ENCODE results near the gene RNF224.

Gene RNF224

DNA sequence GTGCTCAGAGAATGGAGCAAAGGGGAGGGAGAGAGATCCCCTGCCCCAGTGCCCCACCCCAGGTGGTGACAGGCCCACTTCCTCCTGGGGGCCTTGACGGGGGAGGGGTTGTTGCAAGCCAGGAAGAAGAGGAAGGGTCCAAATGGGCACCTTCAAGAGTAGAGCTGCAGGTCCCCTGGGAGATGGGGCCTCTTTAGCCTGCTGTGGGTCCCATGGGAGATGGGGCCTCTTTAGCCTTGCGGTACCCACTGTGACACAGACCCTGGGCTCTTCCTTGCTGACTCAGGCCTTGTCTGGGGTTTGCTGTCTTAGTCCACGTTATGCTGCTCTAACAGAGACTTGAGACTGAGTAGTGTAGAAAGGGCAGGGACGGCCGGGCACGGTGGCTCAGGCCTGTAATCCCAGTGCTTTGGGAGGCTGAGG is 40.6 kb downstream of the RNF224 start:
- DNase-seq (ENCODE audit: low spot score in 2 of 2) (no peak), ATAC-seq (replicated peaks; ENCODE audit: extremely low read depth, poor library complexity, severe bottlenecking) (no peak)
- Mint-ChIP-seq H3K27ac (ENCODE audit: low read depth) (no peak overlapping the region), H3K4me3 (no peak overlapping the region), H3K36me3 (ENCODE audit: insufficient read depth) (peaks cover 22% of the 10 kb centered on the region), H3K9me3 (no peaks in the 10 kb centered on the region), H3K27me3 (no peaks in the 10 kb centered on the region), H3K4me1 (peaks cover 6% of the 10 kb centered on the region)

DNA sequence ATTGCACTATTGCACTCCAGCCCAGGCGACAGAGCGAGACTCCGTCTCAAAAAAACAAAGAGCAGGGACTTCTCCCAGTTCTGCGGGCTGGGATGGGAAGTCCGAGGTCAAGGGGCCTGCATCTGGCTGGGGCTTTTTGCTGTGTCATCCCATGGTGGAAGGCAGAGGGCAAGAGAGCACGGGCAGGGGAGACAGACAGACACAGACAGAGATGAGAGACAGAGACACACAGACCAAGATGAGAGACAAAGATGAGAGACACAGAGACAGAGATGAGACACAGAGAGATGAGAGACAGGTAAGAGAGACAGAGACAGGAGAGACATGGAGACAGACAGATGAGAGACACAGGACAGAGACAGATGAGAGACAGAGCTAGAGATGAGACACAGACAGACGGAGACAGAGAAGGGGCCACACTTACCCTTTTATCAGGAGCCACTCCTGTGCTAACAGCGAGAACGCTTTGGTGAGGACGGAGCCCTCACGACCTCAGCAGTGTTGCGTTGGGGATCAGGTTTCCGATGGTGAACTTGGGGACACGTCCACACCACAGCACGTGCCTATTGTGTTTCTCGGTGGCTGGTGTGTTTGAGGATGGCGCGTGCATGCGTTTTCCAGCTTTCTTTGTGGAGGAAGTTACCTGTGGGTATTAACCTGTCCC is 41.4 kb downstream of the RNF224 start:
- no peak for DNase-seq (ENCODE audit: low spot score in 2 of 2)
- ATAC-seq (replicated peaks; ENCODE audit: extremely low read depth, poor library complexity, severe bottlenecking) = no peak
- H3K4me3 Mint-ChIP-seq = no peak overlapping the region
- H3K27me3 Mint-ChIP-seq = no peaks in the 10 kb centered on the region
- no peaks in the 10 kb centered on the region for H3K9me3 Mint-ChIP-seq
- peaks cover 6% of the 10 kb centered on the region for H3K4me1 Mint-ChIP-seq
- H3K27ac Mint-ChIP-seq (ENCODE audit: low read depth) = no peak overlapping the region
- peaks cover 22% of the 10 kb centered on the region for H3K36me3 Mint-ChIP-seq (ENCODE audit: insufficient read depth)

DNA sequence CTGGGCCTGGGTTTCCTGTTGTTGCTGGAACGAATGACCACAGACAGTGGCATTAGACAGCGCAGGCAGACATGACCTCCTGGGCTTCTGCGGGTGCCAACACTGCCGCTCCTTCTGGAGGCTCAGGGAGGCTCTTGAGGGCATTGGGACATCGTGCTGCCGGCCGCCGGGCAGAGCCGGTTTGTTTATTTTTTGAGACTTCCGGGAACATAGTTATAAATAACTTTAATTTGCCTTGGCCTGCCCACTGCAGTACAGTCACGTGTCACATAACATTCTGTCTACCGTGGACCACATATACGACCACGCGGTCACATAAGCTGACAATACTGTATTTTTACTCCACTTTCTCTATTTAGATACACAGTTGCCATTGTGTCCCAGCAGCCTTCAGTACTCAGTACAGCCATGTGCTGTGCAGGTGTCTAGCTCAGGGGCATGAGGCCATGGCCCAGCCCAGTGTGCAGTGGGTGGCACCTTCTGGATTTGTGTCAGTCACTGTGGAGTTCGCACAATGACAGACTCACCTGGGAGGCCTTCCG is 42.0 kb downstream of the RNF224 start:
- H3K9me3 Mint-ChIP-seq = no peaks in the 10 kb centered on the region
- ATAC-seq (replicated peaks; ENCODE audit: extremely low read depth, poor library complexity, severe bottlenecking) (no peak), DNase-seq (ENCODE audit: low spot score in 2 of 2) (no peak)
- no peak overlapping the region for H3K4me3 Mint-ChIP-seq
- peaks cover 18% of the 10 kb centered on the region for H3K36me3 Mint-ChIP-seq (ENCODE audit: insufficient read depth)
- no peaks in the 10 kb centered on the region for H3K27me3 Mint-ChIP-seq
- H3K4me1 Mint-ChIP-seq = peaks cover 7% of the 10 kb centered on the region
- no peak overlapping the region for H3K27ac Mint-ChIP-seq (ENCODE audit: low read depth)

DNA sequence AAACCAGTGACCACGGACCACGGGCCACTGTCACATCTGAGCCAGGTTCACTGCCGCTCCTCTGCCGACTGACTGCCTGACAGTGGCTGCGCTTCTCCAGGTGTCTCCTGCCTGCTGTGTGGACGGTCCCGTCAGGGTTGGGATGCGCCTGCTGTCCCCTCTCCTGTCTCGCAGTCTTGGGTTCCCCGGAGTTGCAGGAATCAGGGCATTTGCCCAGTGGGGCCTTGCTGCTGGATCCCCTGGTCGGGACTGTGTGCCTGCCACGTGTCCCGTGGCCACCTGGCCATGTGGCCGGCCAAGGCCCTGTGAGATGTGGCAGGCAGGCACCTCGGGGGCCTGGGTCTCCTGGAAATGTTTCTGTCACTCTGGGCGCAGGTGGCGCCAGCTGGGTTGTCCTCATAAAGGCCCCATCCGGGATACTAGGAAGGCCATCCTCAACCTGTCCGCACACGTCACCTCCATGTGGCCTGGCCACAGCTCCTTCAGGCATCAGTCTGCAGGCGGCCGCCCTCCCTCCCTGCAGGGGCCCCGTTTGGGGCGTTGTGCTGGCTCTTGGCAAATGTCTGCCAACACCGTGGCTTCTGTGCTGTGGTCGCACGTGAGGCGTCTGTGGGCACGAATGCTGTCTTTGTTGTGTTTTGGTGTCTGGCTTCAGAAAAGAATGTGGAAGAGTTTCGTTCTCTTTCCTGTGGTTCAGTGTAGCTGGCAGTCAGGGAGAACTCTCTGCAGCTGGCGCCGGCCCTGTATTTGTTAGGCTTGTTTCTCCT is 43.8 kb downstream of the RNF224 start:
- Mint-ChIP-seq H3K36me3 (ENCODE audit: insufficient read depth) (peaks cover 16% of the 10 kb centered on the region), H3K4me3 (no peak overlapping the region), H3K27me3 (no peaks in the 10 kb centered on the region), H3K27ac (ENCODE audit: low read depth) (no peak overlapping the region), H3K4me1 (peaks cover 19% of the 10 kb centered on the region), H3K9me3 (no peaks in the 10 kb centered on the region)
- ATAC-seq (replicated peaks; ENCODE audit: extremely low read depth, poor library complexity, severe bottlenecking) (peak; percentile 28), DNase-seq (ENCODE audit: low spot score in 2 of 2) (no peak)

DNA sequence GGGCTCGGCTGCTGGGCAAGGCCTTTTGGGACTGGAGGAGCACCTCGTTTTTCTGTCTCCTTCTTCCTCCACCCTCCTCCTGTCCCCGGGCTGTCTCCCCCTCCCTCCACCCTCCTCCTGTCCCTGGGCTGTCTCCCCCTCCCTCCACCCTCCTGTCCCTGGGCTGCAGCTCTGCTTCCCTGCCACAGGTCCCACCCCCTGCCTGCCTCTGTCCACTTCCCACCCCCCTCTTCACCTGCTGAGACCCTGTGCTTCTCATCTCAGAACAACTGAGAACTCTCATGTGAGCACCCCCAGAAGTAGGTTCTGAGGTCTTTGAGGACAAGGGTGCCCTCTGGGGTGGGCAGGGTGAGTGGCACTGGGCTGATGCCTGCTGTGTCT is 44.4 kb downstream of the RNF224 start:
- no peaks in the 10 kb centered on the region for H3K9me3 Mint-ChIP-seq
- no peak for DNase-seq (ENCODE audit: low spot score in 2 of 2)
- peaks cover 16% of the 10 kb centered on the region for H3K36me3 Mint-ChIP-seq (ENCODE audit: insufficient read depth)
- H3K27ac Mint-ChIP-seq (ENCODE audit: low read depth) = no peak overlapping the region
- H3K4me3 Mint-ChIP-seq = no peak overlapping the region
- ATAC-seq (replicated peaks; ENCODE audit: extremely low read depth, poor library complexity, severe bottlenecking) = no peak
- peaks cover 19% of the 10 kb centered on the region for H3K4me1 Mint-ChIP-seq
- H3K27me3 Mint-ChIP-seq = no peaks in the 10 kb centered on the region

DNA sequence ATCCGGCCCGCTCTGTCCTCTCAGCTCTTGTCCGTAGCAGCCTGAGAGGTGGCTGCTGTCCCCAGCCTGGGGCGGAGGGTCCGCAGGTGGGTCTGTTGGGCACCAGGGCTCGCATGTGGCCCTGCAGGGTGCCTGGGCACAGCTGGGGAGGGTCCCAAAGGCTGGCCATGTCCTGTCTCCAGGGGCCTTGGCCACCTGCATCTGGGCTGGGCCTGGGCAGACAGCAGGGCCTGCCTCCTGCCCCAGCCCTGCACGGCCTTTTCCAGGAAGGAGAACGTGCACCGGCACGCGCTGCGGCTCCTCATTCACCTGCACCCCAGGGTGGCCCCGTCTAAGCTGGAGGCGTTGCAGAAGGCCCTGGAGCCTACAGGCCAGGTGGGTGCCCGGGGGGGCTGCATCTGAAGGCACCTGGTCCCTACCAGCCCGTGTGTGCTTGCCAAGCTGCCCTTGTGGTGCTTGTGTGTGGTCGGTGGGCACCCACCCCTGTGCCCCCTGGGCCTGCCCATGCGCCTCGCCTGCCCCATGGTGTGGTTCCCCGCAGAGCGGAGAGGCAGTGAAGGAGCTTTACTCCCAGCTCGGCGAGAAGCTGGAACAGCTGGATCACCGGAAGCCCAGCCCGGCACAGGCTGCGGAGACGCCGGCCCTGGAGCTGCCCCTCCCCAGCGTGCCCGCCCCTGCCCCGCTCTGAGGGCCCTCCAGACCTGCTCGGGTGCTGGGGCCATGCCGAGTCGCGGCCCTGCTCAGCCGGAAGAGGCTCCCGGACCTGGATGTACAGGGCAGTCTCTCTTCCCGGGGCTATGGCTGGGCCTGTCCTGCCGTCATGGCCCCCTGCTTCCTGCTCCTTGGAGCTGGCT is 45.2 kb downstream of the RNF224 start:
- H3K27me3 Mint-ChIP-seq = no peaks in the 10 kb centered on the region
- no peak overlapping the region for H3K27ac Mint-ChIP-seq (ENCODE audit: low read depth)
- H3K36me3 Mint-ChIP-seq (ENCODE audit: insufficient read depth) = peaks cover 15% of the 10 kb centered on the region
- H3K9me3 Mint-ChIP-seq = no peaks in the 10 kb centered on the region
- peaks cover 22% of the 10 kb centered on the region for H3K4me1 Mint-ChIP-seq
- ATAC-seq (replicated peaks; ENCODE audit: extremely low read depth, poor library complexity, severe bottlenecking) (no peak), DNase-seq (ENCODE audit: low spot score in 2 of 2) (no peak)
- no peak overlapping the region for H3K4me3 Mint-ChIP-seq

DNA sequence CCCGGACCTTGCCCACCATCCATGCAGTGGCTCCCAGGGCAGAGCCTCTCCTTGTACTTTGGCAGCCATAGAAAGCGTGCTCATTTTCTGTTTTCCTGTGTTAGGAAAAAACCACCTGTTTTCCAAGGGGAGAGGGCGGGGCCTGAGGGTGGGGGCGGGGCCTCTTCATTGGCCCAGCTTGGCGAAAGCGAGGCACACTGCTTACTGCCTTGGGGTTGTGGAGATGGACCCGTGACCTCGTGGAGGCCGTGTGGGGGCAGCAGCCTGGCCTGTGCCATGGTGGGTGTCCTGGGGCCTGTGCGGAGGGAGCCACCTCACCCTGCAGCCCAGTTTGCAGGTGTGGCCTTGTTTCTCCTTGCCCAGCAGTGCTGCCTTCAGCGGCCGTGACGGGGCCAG is 45.8 kb downstream of the RNF224 start:
- Mint-ChIP-seq H3K27me3 (no peaks in the 10 kb centered on the region), H3K4me3 (no peak overlapping the region), H3K36me3 (ENCODE audit: insufficient read depth) (peaks cover 13% of the 10 kb centered on the region), H3K27ac (ENCODE audit: low read depth) (no peak overlapping the region), H3K9me3 (no peaks in the 10 kb centered on the region), H3K4me1 (peaks cover 25% of the 10 kb centered on the region)
- ATAC-seq (replicated peaks; ENCODE audit: extremely low read depth, poor library complexity, severe bottlenecking) (no peak), DNase-seq (ENCODE audit: low spot score in 2 of 2) (no peak)

DNA sequence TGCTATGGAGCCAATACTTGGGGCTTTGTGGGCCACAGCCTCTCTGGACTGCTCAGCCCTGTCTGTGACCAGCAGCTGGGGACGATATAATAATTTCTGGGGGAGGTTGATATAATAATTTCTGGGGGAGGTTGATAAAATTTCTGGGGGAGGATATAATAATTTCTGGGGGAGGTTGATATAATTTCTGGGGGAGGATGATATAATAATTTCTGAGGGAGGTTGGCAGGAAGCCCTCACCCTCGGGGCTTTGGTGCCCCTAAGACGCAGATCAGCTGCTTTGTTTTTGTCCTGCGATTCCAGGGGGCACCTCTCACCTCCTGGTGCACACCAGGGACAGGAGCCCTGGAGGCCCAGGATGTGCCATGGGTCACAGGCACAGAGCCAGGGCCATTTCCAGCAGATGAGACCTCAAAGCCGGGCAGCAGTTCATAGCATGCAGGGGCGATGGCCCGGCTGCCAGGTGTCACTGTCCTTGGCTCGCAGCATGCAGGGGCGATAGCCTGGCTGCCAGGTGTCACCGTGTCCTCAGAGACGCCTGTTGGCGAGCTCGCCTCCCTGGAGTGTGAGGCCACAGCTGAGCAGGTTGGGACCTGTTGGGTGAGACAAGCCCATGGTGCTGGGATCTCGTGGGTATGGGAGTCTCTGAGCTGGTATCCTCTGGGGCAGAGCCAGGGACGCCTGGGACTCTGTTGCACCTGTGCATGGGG is 46.5 kb downstream of the RNF224 start:
- ATAC-seq (replicated peaks; ENCODE audit: extremely low read depth, poor library complexity, severe bottlenecking) (no peak), DNase-seq (ENCODE audit: low spot score in 2 of 2) (no peak)
- Mint-ChIP-seq H3K9me3 (no peaks in the 10 kb centered on the region), H3K36me3 (ENCODE audit: insufficient read depth) (peaks cover 11% of the 10 kb centered on the region), H3K4me3 (no peak overlapping the region), H3K27ac (ENCODE audit: low read depth) (no peak overlapping the region), H3K4me1 (peaks cover 25% of the 10 kb centered on the region), H3K27me3 (no peaks in the 10 kb centered on the region)

DNA sequence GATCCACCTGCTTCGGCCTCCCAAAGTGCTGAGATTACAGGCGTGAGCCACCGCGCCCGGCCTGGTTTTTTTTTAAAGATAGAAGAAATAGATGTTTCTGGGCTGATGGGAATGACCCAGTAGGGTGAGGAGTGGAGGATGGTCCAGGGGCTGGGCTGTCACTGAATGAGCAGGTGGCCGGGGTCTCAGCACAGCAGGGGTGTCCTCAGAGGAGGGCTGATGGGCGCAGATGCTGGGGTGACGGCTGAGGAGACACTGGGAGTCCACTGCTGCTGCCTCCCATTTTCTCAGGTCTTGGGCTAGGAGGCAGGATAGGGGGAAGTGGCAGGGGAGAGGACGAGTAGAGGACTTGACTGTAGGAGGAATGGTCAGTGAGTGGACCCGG is 47.9 kb downstream of the RNF224 start:
- ATAC-seq (replicated peaks; ENCODE audit: extremely low read depth, poor library complexity, severe bottlenecking) (no peak), DNase-seq (ENCODE audit: low spot score in 2 of 2) (no peak)
- H3K27me3 Mint-ChIP-seq = no peaks in the 10 kb centered on the region
- H3K27ac Mint-ChIP-seq (ENCODE audit: low read depth) = peak overlapping the region; percentile 77
- peaks cover 25% of the 10 kb centered on the region for H3K4me1 Mint-ChIP-seq
- peak overlapping the region; percentile 5 for H3K4me3 Mint-ChIP-seq
- H3K36me3 Mint-ChIP-seq (ENCODE audit: insufficient read depth) = peaks cover 7% of the 10 kb centered on the region
- no peaks in the 10 kb centered on the region for H3K9me3 Mint-ChIP-seq

- Mint-ChIP-seq H3K27ac (ENCODE audit: low read depth) (peak overlapping the region; percentile 77), H3K27me3 (no peaks in the 10 kb centered on the region)
Measured at GRCh38 chr9:137275588-137276472, 48.5 kb downstream of the RNF224 start.

DNA sequence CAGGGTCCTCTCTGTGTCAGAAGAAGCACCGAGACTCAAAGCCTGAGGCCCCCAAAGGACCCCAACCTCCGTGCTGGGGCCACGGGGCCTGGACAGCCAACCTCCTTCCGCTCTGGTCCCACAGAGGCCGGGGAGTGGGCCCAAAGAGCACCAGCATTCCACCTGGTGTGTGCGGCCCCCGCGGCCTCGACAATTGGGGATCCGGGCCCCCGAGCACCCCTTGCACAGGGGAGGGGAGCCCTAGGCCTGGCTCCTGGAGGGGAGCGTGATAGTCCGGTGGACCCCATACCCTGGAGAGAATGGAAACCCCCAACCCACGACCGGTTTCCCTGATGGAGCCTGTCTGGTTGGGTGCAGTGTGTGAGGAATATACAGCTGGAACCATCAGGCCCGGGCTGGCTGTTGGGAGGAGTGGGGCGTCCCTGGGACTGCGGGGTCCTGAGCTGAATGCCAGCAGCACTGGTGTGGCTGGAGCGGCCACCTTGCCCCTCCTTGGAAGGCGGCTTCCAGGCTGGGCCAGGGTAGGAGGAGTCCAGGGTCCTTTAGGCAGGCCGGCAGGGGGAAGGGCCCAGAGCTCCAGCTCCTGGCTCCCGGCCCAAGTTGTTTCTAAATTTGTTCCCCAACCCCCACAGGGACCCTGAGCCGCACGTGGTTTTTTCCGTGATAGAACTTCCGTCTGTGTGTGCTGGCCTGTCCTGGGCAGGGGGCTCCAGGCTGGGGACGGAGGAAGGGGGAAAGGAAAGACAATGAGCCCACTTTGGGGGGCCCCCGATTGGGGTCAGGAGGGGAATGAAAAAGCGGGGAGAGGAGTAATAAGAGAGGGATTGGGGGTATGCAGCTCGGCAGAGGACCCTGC is 49.4 kb downstream of the RNF224 start:
- Mint-ChIP-seq H3K4me3 (peak overlapping the region; percentile 64), H3K9me3 (no peaks in the 10 kb centered on the region), H3K4me1 (peaks cover 19% of the 10 kb centered on the region), H3K27me3 (no peaks in the 10 kb centered on the region), H3K27ac (ENCODE audit: low read depth) (peak overlapping the region; percentile 35), H3K36me3 (ENCODE audit: insufficient read depth) (peaks cover 5% of the 10 kb centered on the region)
- ATAC-seq (replicated peaks; ENCODE audit: extremely low read depth, poor library complexity, severe bottlenecking) = no peak
- no peak for DNase-seq (ENCODE audit: low spot score in 2 of 2)

More at GRCh38 chr9:137275588-137276472, 48.5 kb downstream of the RNF224 start:
- peaks cover 7% of the 10 kb centered on the region for H3K36me3 Mint-ChIP-seq (ENCODE audit: insufficient read depth)
- H3K9me3 Mint-ChIP-seq = no peaks in the 10 kb centered on the region
- ATAC-seq (replicated peaks; ENCODE audit: extremely low read depth, poor library complexity, severe bottlenecking) (no peak), DNase-seq (ENCODE audit: low spot score in 2 of 2) (no peak)
- peaks cover 25% of the 10 kb centered on the region for H3K4me1 Mint-ChIP-seq
- H3K4me3 Mint-ChIP-seq = peak overlapping the region; percentile 5

All from central memory CD8-positive, alpha-beta T cell (primary cell).